HAP-1 (cell line): Measurements from ENCODE around the gene PTPRN2.
"Not testable (repeated sequence)": the region's sequence is repeated elsewhere in the genome, so short reads cannot be mapped to it uniquely, and the experiment has no call there.

Experiments
- DNase-seq, 2 experiments: peaks; one replicate each; pipeline ENCODE4 v3.0.0-alpha.2; 2016 to 2020; ENCODE audit warnings: low spot score in 2 of 2
- H3K27me3 ChIP-seq: fragments of 250-450 bp; sonication (Bioruptor Pico); 2 replicates; pipeline ENCODE4 v1.5.1; 2020; ENCODE audit warnings: low read depth, mild to moderate bottlenecking, moderate library complexity
- H3K36me3 ChIP-seq: fragments of 250-450 bp; sonication (Bioruptor Pico); replicated peaks from 2 replicates; pipeline ENCODE4 v1.5.1; 2020; ENCODE audit warnings: mild to moderate bottlenecking
- H3K4me1 ChIP-seq: fragments of 250-450 bp; sonication (Bioruptor Pico); 2 replicates; pipeline ENCODE4 v1.5.1; 2020; ENCODE audit warnings: mild to moderate bottlenecking
- H3K4me3 ChIP-seq: fragments of 250-450 bp; sonication (Bioruptor Pico); 2 replicates; pipeline ENCODE4 v1.5.1; 2020; ENCODE audit warnings: mild to moderate bottlenecking, moderate library complexity
- H3K9me3 ChIP-seq: fragments of 250-450 bp; sonication (Bioruptor Pico); 2 replicates; pipeline ENCODE4 v1.5.1; 2020; ENCODE audit warnings: mild to moderate bottlenecking, moderate library complexity
- in situ Hi-C: fragments of 300-500 bp; cut with MboI; formaldehyde crosslinking; loops from 3 replicates; pipeline ENCODE4 v1.14.3; 2020; ENCODE audit warnings: low sequenced_read_pairs, inconsistent platforms, mixed read lengths

The PTPRN2 gene

DNA sequence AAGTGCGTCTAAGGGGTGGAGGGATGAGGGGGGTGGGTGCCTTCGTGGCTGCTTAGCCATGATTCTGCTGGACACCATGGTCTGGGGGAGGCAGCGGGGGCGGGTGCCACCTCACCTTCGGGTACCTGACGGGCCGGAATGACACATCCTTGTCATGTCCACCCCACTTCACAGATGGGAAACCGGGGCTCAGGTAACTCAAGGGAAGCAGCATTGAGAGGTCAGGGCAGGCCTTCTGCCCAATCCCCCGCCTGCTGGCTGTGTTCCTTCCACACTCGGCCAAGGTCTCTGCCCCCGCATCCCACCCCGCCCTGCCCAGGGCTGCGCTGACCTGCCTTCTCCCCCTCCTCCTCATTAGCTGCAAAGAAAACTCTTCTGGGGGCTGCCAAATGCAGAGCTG is 598.0 kb downstream of the PTPRN2 start:
- no peaks in the 10 kb centered on the region for H3K4me1 ChIP-seq
- no peaks in the 10 kb centered on the region for H3K36me3 ChIP-seq
- in situ Hi-C loops, result no loop called here
- H3K27me3 ChIP-seq, result no peaks in the 10 kb centered on the region
- no peak overlapping the region for H3K4me3 ChIP-seq
- H3K9me3 ChIP-seq, result no peaks in the 10 kb centered on the region
- no peak for DNase-seq

DNA sequence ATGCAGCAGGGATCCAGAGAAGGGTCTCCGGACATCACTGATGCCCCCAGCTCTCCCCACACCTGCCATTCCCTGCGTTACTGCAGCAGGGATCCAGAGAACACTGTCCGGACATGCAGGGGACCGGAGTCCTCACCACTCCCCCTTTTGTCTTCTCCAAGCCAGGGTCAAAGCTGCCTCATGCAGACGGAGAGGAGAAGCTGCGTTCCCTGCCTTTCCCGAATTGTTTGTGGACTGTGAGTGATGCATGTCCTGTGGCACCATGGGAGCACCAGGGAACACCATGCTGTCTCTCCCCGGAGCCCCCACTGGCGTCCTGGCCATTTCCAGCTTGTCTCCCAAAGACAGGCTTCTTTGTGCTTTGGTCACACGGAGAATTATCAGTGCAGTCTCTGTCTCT is 599.7 kb downstream of the PTPRN2 start:
- Histone ChIP-seq H3K4me3 (no peak overlapping the region), H3K36me3 (no peaks in the 10 kb centered on the region), H3K9me3 (no peaks in the 10 kb centered on the region), H3K4me1 (no peaks in the 10 kb centered on the region), H3K27me3 (no peaks in the 10 kb centered on the region)
- in situ Hi-C loops, result no loop called here
- no peak for DNase-seq

DNA sequence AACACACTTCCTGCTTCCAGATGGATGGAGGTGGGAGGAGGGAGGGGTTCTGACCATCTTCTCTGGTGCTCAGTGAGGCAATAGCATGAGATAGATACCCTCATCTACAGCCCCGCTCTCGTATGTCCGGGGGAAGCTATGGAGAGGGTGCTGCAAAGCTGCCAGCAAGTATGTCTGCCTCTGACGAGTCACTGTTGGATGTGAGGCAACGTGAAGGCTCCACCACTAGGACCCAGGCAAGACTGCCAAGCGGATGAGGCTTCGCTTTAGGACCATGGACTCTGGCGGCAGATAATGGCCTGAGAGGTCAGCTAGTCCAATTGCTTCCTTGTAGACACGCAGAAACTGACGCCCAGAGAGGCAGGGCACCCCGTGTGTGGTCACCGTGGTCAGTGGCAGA is 601.6 kb downstream of the PTPRN2 start:
- no peaks in the 10 kb centered on the region for H3K4me1 ChIP-seq
- no peaks in the 10 kb centered on the region for H3K27me3 ChIP-seq
- no peak overlapping the region for H3K4me3 ChIP-seq
- H3K36me3 ChIP-seq, result no peaks in the 10 kb centered on the region
- in situ Hi-C loops, result no loop called here
- H3K9me3 ChIP-seq, result no peaks in the 10 kb centered on the region
- no peak for DNase-seq

DNA sequence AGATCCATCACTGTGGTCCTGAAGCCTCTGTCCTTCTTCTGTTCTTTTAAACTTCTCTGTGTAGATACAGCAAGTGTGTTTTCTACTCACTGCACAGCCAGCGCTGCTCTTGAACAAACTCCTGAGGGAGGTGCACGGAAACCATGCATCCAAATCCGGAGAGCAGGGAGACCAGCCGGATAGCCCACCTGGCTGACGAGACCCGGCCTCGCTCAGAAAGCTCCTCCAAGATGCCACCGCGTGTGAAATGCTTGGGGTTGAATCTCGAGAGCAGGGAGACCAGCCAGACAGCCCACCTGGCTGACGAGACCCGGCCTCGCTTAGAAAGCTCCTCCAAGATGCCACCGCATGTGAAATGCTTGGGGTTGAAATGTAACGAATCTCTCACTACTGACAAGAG is 602.0 kb downstream of the PTPRN2 start:
- DNase-seq, result no peak
- Histone ChIP-seq H3K9me3 (no peaks in the 10 kb centered on the region), H3K27me3 (no peaks in the 10 kb centered on the region), H3K4me1 (no peaks in the 10 kb centered on the region), H3K4me3 (no peak overlapping the region), H3K36me3 (no peaks in the 10 kb centered on the region)
- in situ Hi-C loops, result no loop called here

DNA sequence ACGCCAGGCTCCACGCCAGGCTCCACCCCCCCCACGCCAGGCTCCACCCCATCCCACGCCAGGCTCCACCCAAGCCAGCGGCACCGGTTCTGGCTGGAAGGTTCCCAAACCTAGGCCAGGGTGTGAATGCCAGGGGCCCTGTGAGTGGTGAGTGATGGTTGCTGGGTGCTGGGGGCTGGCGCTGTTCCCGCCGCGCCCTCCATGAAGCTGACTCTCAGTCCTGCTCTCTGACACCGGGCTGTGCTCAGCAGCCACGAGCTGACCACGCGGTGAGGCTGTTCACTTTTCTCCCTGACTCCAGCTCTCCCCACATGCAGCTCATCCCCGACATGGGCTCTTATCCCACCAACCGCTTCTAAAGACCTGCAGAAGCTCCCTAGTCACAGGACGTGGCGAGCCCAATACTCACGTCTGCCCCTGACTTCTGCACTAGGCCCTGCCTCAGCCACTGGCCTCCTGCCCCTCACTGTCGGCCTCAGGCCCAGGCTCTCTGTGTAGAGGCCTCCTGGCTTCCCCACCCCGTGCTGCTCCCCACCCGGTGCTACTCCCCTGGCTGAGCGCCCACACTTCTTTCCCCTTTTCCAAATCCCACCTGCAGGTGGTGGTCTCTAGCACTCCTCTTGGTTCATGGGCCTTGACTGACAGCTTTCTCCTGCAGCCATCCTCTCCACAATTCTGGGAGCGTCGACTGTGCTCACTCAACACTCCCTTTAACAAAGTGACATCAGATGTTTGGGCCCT is 603.0 kb downstream of the PTPRN2 start:
- Histone ChIP-seq H3K27me3 (no peaks in the 10 kb centered on the region), H3K9me3 (no peaks in the 10 kb centered on the region), H3K4me1 (no peaks in the 10 kb centered on the region), H3K36me3 (no peaks in the 10 kb centered on the region), H3K4me3 (no peak overlapping the region)
- DNase-seq, result no peak
- in situ Hi-C loops, result no loop called here

DNA sequence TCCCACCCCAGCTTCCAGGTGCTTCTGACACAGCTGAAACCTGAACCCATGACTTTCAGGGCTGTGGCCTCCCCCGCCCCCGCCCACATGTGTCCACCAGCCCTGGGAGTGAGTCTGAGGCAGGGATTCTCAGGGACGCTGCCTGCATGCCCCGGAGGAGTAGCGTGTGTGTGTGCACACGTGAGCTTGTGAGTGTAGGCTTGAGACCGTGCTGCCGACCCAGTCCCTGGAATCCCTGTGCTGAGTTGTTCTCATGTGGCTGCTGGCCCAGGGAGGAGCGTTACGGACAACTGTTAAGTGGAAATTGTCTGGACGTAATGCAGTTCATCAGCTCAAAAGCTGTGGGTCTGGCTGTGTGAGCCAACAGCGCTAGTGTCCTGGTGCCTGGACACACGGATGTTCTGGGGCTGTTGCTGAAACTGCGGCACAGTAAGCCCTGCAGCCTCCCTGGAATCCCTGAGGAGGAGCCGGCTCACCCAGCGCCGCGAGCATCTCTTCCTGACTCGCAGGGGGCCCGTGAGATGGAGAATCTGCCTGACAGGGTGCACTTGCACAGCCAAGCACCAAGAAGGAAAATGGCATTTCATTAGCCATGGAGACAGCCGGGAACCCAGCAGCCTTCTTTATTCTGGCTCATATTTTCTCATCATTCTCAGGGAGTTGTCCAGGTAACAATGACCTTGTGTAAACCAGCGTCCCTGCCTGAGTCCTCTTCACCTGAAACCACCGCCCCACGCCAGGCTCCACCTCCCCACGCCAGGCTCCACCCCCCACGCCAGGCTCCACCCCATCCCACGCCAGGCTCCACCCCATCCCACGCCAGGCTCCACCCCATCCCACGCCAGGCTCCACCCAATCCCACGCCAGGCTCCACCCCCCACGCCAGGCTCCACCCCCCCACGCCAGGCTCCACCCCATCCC is 603.9 kb downstream of the PTPRN2 start:
- no peaks in the 10 kb centered on the region for H3K36me3 ChIP-seq
- in situ Hi-C loops, result no loop called here
- no peaks in the 10 kb centered on the region for H3K27me3 ChIP-seq
- H3K4me3 ChIP-seq, result no peak overlapping the region
- no peaks in the 10 kb centered on the region for H3K4me1 ChIP-seq
- H3K9me3 ChIP-seq, result no peaks in the 10 kb centered on the region
- no peak for DNase-seq

DNA sequence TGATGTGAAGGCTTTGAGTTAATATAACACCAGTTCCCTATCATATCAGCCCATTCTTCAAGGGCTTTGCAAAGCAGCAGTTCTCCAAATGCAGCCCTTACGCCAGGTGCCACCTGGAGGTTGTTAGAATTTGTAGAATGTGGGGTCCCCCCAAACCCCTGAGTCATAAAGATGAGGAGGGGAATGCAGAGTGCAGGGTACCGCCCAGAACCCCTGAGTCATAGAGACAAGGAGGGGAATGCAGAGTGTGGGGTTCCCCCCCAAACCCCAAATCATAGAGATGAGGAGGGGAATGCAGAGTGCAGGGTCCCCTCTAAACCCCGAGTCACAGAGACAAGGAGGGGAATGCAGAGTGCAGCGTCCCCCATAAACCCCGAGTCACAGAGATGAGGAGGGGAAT is 605.8 kb downstream of the PTPRN2 start:
- Histone ChIP-seq H3K4me1 (no peaks in the 10 kb centered on the region), H3K4me3 (no peak overlapping the region), H3K36me3 (no peaks in the 10 kb centered on the region), H3K9me3 (no peaks in the 10 kb centered on the region), H3K27me3 (no peaks in the 10 kb centered on the region)
- in situ Hi-C loops, result no loop called here
- DNase-seq, result no peak

DNA sequence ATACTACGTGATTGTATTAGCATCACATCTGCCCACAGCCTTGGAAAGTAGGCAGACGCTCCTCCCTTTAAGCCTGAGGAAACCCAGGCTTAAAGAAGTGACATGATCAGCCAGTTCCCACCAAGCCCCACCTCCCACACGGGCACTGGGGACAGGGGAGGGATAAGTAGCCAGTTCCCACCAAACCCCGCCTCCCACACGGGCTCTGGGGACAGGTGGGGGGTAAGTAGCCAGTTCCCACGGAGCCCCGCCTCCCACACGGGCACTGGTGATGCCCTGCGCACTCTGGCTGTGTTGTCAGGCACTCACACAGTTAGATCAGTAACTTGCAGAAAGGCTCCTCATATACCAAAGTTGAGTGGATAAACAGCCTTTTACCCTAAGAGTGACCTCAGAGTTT is 606.8 kb downstream of the PTPRN2 start:
- no peaks in the 10 kb centered on the region for H3K36me3 ChIP-seq
- H3K4me1 ChIP-seq, result no peaks in the 10 kb centered on the region
- no peak for DNase-seq
- in situ Hi-C loops, result no loop called here
- H3K9me3 ChIP-seq, result no peaks in the 10 kb centered on the region
- no peak overlapping the region for H3K4me3 ChIP-seq
- H3K27me3 ChIP-seq, result no peaks in the 10 kb centered on the region

DNA sequence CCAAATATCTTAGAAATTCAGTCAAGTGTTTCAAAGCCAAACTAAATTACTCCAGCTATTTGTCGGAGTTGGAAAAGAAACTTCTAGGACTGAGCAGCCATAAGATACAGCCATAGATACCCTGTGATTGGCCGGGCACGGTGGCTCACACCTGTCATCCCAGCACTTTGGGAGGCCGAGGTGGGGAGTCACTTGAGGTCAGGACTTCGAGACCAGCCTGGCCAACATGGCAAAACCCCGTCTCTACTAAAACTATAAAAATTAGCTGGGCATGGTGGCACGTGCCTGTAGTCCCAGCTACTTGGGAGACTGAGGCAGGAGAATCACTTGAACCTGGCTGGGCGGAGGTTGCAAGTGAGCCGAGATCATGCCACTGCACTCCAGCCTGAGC is 607.3 kb downstream of the PTPRN2 start:
- H3K36me3 ChIP-seq, DNase-seq, H3K4me3 ChIP-seq, H3K9me3 ChIP-seq, H3K4me1 ChIP-seq, in situ Hi-C loops, H3K27me3 ChIP-seq: not testable (repeated sequence)

DNA sequence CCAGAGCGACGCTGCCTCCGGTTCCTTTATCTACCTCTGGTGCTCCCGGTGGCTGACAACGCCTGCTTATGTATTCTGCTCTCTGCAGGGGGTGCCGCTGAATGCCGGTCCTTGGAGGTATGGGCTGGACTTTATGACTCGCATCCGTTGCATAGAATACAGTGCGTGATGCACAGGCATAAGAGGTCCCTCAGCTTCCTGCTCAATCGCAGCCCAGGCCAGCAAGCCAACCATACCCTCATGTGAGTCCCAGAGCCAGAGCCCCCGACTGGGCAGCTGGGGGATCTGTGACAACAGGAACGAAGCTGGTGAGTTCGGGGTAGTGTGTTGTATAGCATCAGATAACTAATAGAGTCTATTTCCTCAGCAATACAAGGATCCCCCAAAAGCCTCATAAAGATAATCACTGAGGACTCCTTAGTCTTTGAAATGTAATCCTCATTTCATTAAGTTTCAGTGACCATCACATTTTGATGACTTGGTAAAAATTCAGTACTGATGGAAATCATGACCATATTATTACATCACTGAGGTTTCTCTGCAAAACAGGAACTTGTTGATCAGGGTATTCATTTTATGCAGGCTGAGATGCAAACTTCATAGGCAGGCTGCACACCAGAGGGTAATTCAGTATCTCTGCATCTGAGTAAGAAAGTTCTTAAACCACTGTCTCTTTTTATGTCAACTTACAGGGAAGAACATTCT is 607.8 kb downstream of the PTPRN2 start:
- Histone ChIP-seq H3K9me3 (no peaks in the 10 kb centered on the region), H3K36me3 (no peaks in the 10 kb centered on the region), H3K27me3 (no peaks in the 10 kb centered on the region), H3K4me1 (no peaks in the 10 kb centered on the region), H3K4me3 (no peak overlapping the region)
- in situ Hi-C loops, result no loop called here
- no peak for DNase-seq

DNA sequence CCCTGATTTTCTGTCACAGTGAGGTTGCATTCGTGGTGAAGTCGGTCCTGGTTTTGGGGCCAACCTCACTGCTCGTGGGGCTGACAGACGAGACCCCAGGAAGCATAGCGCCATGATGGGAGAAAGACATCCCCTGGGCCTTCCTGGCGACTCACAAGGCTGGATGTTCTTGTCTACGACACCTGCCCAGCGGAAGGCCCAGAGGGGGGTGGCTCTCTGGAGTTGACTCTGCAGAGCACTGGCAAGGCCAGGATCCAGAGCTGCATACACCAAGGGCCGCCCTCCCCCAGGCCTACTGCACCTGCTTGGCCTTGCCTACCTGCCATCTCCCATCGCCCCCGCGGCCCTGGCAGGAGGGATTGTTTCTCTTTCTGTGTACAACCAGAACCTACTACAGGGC is 608.9 kb downstream of the PTPRN2 start:
- Histone ChIP-seq H3K4me3 (no peak overlapping the region), H3K4me1 (no peaks in the 10 kb centered on the region), H3K36me3 (no peaks in the 10 kb centered on the region), H3K27me3 (no peaks in the 10 kb centered on the region), H3K9me3 (no peaks in the 10 kb centered on the region)
- no peak for DNase-seq
- in situ Hi-C loops, result no loop called here

DNA sequence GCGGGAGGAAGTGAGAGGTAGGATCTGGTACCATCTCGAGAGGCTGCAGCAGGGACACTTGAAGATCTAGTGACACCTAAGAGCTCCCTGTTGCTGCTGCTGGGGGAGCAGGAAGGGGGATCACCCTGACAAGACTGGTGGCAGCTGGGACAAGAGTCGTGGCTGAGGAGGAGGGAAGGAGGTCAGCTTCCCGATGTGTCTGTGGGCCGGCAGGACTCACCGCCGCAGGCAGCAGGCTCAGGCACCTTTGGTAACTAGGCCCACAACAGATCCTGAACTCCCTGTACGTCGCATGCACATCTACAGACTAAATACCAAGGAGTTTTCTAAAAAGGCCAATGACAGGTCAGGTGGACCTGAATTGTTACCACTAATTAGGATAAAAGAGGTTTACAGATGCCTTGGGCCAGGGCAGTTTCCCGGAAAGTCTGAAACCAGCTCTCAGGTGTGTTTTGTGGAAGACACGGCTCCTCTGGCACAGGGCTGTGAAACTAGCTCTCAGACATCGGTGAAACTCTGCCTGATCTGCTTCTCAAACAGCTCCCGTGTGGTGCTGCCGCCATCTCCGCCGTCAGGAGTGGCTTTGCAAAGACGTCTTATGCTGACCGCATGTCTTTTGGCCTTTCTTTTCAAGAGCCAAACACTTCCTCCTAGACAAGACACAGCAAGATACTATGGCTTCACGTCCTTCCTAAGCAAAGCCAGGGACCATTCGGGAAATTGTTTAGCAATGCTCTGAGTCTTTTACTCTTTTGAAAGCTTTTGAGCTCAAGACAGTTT is 609.7 kb downstream of the PTPRN2 start:
- Histone ChIP-seq H3K9me3 (no peaks in the 10 kb centered on the region), H3K36me3 (no peaks in the 10 kb centered on the region), H3K4me3 (no peak overlapping the region), H3K4me1 (no peaks in the 10 kb centered on the region), H3K27me3 (no peaks in the 10 kb centered on the region)
- in situ Hi-C loops, result no loop called here
- DNase-seq, result no peak

DNA sequence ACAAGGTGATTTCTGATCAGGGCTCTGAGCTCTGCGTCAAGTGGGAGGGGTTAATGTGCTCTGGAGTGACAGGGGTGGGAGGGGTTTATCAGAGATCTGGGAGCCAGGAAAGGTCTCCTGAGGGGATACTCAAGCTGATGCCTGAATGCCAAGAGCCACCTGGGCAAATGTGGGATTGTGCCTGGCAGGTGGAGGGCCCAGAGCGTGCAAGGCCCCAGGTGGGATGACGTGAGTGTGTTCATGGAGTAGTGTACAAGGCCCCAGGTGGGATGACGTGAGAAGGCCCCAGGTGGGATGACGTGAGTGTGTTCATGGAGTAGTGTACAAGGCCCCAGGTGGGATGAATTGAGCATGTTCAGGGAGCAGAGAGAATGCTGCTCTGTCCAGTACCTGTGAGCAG is 610.3 kb downstream of the PTPRN2 start:
- no peak for DNase-seq
- Histone ChIP-seq H3K9me3 (no peaks in the 10 kb centered on the region), H3K36me3 (no peaks in the 10 kb centered on the region), H3K4me3 (no peak overlapping the region), H3K4me1 (no peaks in the 10 kb centered on the region), H3K27me3 (no peaks in the 10 kb centered on the region)
- in situ Hi-C loops, result no loop called here
